NCI-H524 treated with DMSO at 0.1 percent for 48 hours (cell line): Measurements from ENCODE around the gene AHSP.
"Not testable (repeated sequence)": the region's sequence is repeated elsewhere in the genome, so short reads cannot be mapped to it uniquely, and the experiment has no call there.

ENCODE experiments used
- DNase-seq: peaks from one replicate; lab custom pipeline; 2025; lab: John Stamatoyannopoulos, UW

AHSP gene

DNA sequence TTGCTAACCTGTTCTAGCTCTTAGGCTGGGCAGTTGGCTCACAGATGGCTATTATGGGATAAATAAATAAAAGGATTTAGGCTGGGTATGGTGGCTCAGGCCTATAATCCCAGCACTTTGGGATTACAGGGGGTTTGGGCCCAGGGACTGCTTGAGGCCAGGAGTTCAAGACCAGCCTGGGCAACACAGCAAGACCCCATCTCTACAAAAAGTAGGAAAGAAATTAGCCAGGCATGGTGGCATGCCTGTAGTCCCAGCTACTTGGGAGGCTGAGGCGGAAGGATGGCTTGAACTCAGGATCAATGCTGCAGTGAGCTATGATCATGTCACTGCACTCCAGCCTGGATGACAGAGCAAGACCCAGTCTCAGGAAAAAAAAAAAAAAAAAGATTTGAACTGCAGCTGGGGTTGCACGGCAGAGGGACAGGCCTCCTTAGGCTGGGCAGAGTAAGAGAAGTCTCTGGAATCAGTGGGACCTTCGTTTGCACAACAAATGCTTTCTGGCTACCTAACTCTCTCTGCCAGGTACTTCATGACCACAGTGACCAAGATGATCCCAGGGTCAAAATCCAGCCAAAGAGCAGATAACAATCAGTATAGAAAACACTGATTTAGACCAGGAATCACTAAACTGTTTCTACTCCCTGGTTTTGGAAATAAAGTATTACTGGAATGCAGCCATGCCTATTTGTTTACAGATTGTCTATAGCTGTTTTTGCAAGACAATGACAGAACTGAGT, 26.3 kb upstream of the AHSP start:
- DNase-seq: no peak

DNA sequence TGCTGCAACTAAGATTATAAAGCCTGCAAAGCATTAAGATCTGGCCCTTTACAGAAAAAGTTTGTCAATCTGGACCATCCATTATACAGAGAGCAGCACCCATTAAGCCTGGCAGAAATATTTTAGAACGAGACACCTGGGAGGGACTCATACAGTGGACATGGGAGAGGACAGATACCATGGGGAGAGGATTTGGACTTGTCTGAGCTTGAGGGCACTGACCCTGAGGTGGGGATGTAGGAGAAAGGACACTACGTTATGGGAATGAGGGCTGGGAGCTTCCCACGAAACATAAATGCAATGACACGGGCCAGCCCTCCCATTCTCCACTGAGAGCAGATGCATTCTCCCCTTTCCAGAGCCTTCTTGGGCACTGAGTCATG, 25.7 kb upstream of the AHSP start:
- no peak for DNase-seq

DNA sequence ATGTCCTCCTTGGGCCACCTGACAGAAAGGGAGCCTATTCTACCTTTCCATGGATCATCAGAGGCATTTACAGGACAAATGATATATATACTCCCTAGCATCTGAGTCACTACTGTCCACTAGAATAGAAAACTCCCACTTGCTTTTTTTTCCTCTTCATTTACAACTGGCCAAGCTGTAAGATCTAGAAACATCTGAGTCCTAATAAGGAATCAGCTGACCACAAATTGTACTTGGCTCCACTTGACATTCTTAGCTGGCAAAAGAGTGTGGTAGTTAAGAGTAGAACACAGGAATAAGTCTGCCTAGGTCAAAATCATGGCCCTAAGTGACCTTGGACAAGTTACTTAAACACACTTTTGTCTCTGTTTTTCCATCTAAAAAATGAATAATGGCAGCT, 24.7 kb upstream of the AHSP start:
- no peak for DNase-seq

DNA sequence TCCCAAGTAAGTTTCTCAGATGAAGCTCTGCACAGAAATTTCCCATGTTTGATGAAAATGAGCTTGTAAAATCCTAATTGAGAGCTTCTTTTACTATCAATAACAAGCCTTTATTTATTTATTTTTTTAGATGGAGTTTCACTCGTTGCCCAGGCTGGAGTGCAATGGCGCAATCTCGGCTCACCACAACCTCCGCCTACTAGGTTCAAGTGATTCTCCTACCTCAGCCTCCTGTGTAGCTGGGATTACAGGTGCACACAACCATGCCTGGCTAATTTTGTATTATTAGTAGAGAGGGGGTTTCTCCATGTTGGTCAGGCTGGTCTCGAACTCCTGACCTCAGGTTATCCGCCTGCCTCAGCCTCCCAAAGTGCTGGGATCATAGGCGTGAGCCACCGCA, 24.1 kb upstream of the AHSP start:
- not testable (repeated sequence) for DNase-seq

DNA sequence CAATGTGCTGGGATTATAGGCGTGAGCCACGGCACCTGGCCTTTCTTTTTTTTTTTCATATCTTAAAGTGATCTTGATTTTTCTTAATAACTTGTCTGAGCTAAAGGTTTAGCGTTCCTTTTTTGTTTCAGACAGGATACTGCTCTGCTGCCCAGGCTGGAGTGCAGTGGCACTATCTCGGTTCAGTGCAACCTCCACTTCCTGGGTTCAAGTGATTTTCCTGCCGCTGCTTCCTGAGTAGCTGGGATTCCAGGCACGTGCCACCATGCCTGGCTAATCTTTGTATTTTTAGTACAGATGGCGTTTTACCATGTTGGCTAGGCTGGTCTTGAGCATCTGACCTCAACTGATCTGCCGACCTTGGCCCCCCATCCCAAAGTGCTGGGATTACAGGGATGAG, 23.5 kb upstream of the AHSP start:
- no peak for DNase-seq

DNA sequence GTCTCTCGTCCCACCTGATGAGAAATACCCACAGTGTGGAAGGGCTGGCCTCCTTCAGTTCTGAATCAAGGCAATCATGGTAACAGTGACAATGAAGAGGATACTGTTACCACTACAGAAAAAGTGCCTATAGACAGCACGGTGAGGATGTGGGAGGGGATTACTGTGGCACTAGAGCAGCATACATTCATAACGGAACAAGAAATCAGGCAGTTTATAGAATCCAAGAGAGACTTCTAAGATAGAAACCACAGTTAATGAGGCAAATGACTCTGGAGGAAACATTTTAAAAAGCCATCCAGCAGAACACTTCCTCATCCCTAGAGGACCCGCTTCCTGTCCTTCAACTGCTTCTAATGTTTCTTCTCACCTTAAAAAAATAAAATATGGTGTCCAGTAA, 22.2 kb upstream of the AHSP start:
- DNase-seq: no peak

DNA sequence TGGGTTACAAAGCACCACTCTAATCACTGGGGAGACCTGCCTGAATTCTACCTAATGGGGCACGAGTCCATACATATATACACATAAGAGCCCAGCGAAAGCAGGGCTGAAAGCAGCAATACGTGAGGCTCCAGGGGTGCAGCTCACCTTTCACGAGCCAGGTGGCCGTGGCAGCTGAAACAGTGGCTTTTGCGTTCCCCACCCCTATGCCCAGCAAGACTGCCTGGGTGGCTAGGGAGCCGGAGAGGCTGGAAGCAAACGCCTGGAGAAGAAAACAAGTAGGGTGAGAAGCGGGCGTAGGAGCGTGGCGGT, 20.1 kb upstream of the AHSP start:
- DNase-seq: no peak

DNA sequence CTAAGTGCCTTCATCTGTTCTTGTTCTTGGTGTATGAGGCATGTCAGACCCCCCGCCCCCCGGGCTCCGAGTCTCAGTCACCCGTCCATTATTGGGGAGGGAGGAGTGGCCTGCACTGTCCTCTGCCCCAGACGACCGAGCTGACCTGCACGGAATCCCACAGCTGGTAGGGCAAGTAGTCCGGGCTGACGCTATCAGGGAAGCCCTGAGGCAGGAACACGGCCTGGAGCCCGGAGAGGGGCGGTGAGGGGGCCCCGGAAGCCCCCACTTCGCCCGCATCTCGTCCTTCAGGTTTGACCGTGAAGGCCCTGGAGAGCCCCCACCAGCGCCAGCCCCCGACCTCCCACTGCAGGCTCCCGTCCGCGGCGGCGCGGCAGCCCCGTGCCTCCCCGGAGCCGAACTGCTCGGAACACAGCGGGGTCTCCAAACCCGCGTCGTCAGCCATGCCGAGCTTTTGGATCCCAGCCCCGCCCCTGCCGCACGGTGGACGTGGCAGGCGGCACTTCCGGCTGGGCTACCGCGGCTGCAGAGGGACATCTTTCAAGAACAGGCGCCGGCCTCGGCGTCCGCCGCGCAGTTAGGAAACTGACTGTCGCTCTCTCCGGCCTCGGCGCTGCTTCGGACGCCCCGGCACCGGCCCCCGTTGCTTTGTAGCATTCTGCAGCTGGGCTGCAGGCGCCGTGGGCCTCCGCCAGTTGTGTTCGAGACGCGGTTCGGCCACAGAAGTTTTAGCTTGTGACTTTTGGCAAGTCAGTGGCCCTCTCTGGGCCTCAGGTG, 19.6 kb upstream of the AHSP start, which contains the start of gene RUSF1:
Gene RUSF1, minus strand, starts transcription at position 463 of the 777 bp plus-strand sequence. Its CDS starts 18 bp downstream, at position 445.
- DNase-seq: no peak

DNA sequence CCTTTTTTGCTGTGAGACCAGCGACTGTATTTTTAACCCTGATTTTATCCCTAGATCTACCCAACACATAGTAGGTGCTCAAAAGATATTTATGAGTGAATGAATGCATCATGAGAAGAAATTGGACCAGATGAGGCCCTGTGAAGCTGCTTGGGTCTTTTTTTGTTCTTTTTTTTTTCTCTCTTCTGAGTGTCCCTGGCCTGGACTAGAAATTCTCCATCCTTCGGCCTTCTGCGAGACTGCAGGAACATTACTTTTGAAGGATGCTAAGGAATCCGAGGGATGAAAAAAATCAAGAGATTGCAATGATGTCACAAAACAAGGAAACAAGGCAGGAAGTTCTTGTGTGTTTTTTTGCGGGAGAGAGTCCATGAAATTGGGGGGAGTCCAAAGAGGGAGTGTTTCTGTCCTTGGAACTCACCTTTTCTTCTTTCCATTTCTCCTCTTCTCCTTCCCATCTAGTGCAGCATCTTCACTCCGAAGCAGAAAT, 18.9 kb upstream of the AHSP start:
- no peak for DNase-seq

DNA sequence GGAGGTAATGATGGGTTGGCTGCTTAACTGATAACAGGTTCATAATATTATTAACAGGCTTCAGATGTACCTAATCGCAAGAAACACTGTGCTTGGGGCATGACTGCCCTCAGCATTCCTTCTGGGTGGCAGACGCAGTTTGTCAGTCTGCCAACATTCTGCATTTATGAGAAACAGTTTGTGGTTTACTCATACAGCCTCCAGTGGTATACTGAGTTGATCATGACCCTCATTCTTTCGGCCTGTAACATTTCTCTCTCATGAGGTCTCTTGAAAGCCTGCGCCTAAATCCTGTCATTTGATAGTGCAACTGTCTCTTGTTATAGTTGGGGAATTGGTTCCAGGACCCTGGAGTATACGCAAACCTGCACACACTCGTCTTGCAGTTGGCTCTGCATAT, 14.6 kb upstream of the AHSP start:
- DNase-seq: no peak

DNA sequence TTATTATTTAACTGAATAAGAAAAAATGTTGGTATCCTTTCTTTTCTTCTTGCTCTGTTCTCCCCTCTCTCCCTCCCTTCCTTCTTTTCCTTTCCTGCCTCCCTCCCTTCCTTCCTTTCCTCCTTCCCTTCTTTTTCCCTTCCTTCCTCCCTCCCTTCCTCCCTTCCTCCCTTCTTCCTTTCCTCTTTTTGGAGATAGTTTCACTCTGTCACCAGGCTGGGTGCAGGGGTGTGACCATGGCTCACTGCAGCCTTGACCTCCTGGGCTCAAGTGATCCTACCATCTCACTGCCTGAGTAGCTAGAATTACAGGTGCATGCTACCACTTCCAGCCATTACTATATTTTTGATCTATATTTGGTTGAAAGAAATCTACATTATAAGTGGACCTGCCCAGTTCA, 13.8 kb upstream of the AHSP start:
- DNase-seq: no peak

DNA sequence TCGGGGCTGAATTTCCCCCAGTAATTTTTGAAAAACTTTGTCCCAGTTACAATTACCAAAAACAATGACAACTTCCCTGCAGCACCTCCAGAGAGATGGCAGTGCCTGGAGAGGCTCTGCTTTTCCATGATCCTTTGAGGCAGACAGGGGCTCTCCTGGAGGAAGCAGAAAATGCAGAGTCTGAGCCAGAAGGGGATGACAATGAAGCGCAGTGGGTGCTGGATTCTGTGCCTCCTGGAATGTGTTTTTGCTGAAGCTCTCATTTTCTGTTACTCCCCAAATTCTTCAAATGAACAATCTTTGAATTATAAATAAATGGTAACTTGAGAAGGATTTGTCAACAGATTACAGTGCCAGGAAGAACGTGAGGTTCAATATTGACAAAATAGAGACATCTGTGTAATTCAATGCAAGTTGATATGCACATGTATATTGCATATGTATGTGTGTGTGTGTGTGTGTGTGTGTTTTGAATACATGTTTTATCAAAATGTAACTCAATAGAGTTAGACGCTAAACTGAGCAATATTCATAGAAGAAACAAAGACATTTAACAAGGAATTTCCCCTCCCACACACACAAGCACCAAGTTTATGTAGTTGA, 9.8 kb upstream of the AHSP start:
- no peak for DNase-seq

DNA sequence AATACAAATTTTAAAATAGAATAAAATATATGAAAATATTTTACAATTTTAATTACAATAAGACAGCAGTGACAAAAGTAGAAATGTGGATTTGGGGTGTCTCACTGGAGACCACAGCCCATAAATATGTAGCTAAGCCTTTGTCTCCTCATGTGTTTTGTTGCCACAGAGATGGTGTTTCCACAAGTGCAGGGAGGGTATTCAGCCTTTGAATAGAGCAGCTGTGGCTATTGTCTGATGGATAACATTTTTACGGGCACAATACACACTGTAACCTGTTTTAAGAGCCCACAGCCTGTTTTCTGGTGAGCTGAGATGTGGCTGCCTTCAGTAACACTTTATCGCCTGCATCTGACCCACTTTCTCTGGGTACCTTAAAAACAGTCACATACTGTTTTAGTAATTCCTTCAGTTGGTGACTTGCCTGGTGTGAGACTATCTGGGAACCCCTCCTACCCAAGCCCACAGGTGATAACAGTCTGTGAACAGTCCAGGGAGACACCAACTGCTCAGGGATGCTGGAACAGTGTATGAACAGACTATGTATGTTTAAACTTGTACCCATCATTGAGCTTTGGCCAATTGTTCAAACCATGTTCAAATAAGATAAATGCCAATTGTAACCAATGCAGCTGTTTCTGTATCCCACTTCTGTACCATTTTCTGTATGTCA, 7.8 kb upstream of the AHSP start:
- no peak for DNase-seq

DNA sequence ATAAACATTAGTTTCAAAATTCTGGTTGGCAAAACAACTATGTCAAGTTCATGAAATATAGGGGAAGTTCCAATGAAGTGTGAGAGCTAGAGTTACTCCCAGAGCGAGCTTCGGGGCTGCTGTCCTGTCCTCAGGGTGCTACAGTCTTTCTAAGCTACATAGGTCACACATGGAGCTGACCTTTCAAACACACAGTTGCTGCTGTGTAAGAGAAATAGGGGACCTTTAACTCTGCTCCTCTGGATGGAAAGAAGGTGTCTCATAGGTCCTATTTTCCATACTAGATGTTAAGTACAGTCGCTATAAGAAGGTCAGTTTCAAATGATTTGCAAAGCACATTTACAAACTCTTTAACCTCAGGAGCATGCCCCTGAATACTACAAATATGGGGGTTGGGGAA, 6.3 kb upstream of the AHSP start:
- DNase-seq: no peak

DNA sequence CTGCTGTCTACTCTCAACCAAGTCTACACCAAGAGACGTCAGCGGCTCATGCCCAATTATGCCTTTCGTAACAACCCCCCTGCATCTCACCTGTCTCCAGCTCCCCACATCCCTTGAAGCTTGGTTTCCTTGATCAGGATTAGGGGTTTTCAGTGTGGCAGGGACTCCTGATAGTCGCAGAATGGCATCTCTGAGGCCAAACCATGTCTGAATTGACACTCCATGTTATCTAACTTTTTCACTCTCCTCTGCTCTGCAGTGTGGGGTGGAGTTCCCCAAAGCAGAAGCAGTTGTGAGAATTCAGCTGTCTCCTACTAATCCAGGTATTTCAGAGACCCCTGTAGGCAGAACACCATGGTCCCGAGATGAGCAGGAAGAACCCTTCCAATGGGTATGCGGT, 5.6 kb upstream of the AHSP start:
- no peak for DNase-seq

DNA sequence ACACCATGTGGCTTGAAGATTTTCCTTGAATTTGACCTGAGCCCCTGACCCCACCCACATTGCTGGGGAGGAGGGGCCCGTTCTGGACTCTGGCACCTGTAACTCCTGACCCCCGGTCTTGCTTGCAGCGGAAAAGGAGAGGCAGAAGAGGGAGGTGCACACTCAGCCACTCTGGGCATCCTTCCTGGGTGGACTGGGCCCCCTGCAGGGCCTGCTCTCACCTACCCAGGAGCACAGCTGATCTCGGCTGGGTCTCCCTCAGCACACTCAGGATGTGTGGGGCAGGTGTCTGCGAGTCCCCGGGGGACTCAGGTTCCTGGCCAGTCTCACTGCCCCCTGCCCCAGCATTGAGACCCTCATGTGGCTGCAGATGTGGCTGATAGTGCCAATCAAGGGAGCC, 3.9 kb upstream of the AHSP start:
- DNase-seq: not testable (repeated sequence)

DNA sequence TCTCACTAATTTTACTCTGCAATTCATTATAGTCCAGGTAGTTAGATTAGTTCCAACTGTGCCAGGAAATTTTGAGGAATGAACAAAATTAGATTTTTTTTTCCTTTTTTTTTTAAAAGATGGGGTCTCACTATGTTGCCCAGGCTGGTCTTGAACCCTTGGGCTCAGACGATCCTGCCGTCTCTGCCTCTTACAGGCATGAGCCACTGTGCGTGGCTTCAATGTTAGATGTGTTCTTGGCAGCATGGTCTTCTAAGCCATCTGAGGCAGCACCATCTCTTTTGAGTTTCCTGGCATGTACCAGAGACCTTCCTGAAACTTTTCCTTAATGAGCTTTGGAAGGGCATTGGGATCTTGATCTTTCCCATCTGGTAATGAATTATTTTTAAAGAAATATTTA, 2.6 kb upstream of the AHSP start:
- DNase-seq: no peak

DNA sequence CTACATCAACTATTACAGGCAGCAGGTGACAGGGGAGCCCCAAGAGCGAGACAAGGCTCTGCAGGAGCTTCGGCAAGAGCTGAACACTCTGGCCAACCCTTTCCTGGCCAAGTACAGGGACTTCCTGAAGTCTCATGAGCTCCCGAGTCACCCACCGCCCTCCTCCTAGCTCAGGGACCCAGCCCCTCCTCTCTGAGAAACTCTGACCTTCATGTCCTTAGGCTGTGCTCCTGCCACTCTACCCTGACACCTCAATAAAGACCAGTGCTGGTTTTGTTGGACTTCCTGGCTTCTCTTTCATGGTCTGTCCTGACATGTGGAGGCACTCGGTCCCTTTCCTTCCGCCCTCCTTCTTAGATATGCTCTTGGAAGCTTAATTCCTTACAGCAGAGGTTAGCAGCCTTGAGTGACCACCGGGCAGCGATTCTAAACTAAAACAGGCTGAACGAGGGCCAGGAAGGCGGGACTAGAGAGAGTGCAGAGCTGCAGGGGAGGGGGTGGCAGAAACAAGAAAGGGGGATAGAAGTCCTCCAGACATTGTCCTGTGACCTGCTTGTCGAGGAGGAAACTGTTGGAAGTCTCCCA, 915 bp downstream of the AHSP start:
- no peak for DNase-seq

DNA sequence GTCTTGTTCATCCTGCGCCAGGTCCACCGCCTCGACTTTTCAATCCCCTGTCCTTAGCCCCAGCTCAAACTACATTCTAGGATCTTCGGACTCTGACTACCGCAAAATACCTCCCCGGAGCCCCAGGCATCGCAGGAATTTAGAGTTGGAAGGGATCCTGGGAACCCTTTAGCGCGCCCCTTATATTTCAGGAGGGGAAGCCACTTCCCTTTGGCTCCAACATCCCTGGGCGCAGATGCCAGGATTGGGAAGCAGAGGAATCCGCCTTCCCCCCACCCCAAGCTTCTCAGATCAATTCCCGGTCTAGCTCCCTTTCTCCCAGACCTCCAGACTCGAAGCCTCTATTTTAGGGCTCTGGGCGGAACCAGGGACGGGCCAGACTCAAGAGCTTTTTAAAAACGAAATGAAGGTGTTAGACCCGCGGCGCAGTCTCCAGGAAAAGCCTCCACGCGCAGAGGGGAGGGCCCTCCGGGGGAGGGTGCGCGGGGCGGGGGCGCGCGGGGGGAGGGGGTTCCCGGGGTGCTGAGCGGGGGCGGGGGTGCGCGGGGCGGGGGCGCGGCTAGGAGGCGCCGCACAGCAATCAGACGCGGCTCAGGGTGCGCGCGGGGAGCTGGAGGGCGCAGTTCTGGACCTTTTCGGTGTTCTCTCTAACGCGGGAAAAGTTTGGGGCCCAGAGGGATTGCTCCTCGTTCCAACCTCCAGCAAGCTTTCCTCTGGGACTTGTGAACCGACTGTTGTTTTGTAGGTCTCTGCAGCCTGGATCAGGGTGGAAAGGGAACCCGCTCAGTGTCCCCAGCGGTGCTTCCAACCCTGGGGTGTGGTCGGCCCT, 1.6 kb downstream of the AHSP start:
- DNase-seq: no peak

DNA sequence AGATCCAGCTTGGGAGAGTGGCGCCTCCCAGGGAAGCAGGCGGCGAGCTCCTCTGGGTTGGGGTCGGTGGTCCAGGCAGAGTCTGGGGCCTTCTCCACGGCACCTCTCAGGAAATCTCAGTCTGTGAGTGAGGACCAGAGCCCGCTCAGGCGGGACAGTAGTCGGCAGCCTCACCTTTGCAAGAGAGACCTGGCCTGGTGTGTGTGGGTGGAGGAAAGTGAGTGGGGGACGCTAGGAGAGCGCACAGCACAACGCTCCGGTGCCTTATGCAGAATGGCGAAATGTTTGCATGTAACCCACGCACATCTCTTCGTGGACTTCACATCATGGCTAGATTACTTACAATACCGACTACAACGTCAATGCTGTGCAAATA, 2.2 kb downstream of the AHSP start:
- no peak for DNase-seq

DNA sequence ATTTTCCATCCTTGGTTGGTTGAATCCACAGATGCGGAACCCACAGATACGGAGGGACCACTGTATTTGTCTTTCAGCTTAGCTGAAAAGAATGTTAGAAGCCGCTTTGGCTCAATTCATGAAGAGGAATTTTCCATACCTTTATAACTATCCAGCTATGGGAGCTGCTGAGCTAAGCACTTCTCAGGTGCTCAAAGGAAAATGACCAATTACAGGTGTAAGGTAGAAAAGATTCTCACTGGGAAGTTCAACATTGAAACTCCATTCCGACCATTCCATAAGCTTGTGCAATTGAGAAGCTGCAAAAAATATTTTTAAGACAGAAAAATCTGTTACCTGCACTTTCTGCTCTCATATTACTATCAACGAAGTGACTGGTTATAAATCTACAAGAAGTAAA, 2.7 kb downstream of the AHSP start:
- no peak for DNase-seq

DNA sequence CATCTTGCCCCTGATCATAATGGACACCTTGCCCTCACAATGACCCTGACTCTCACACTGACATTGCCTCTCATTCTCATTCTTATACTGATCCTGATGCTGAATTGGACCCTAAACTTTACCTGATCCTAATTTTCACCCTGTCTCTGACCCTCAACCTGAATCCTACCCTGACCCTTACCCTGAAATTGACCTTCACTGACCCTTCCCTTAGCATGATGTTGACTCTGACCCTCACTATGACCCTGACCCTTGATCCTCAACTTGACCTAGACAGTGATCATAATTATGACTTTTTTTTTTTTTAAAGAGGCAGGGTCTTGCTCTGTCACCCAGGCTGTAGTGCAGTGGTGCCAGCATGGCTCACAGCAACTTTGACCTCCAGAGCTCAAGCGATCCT, 3.4 kb downstream of the AHSP start:
- DNase-seq: no peak
